Mammary epithelial cell (primary cell): ENCODE results near the gene SERPINI1.

ENCODE experiments used
- EZH2 ChIP-seq: IDR thresholded peaks from 2 replicates; pipeline ENCODE4 v1.6.1; 2012; ENCODE audit warnings: low read length, inconsistent platforms, borderline replicate concordance
- TF ChIP-seq, protein P1 (sequence below), 2 donors: IDR thresholded peaks in 1 of 2; conservative IDR thresholded peaks in 1 of 2; 2 replicates each; pipeline ENCODE4 v1.5.1; 2011 to 2012; ENCODE audit warnings: inconsistent platforms in 2 of 2, low read length in 2 of 2, mild to moderate bottlenecking in 2 of 2, control low read depth in 1 of 2, low read depth in 1 of 2; ENCODE audit not compliant: insufficient read depth in 1 of 2; ENCODE audit errors: extremely low read depth in 1 of 2

DNA sequence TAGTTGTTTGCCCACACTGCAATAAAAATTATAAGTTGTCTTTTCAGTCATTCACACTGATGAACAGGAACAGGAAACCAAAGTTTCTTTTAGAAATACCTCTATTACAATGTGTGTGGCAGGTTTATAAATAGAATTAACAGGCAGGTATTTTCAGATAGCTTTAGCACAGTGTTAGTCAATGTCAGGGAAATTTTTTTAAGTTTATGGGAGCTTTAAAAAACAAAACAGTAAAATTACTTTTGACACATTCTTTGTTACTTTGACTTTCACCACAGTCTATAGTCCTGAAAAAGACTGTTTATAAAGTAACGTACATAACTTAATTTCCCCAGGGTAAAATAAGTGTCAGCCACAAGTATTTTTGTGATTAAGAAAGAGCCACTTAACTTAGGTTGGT is 38.1 kb downstream of the SERPINI1 start:
- TF ChIP-seq, protein P1, sequence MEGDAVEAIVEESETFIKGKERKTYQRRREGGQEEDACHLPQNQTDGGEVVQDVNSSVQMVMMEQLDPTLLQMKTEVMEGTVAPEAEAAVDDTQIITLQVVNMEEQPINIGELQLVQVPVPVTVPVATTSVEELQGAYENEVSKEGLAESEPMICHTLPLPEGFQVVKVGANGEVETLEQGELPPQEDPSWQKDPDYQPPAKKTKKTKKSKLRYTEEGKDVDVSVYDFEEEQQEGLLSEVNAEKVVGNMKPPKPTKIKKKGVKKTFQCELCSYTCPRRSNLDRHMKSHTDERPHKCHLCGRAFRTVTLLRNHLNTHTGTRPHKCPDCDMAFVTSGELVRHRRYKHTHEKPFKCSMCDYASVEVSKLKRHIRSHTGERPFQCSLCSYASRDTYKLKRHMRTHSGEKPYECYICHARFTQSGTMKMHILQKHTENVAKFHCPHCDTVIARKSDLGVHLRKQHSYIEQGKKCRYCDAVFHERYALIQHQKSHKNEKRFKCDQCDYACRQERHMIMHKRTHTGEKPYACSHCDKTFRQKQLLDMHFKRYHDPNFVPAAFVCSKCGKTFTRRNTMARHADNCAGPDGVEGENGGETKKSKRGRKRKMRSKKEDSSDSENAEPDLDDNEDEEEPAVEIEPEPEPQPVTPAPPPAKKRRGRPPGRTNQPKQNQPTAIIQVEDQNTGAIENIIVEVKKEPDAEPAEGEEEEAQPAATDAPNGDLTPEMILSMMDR (conservative IDR thresholded peaks at IDR 0.05 in 1 of 2, IDR thresholded peaks at IDR 0.05 in 1 of 2; ENCODE audit: extremely low read depth in 1 of 2, insufficient read depth in 1 of 2, low read depth in 1 of 2, low read length in 2 of 2), result no peak
- TF ChIP-seq EZH2, result no peak
